ENCODE data around the gene B3GALNT2. TPM values are rescaled to one million over a fixed set of nuclear protein-coding genes. Genes with fewer than 3 reads are reported as not detected.
"Not testable (repeated sequence)": the region's sequence is repeated elsewhere in the genome, so short reads cannot be mapped to it uniquely, and the experiment has no call there.

B3GALNT2 gene
- total and polyA plus RNA-seq, 11 donors = 5.4 to 25.9 (median 20.1) TPM

GRCh38 chr1:235549351-235550139 lies 45.3 kb upstream of the B3GALNT2 start:
- H3K27me3 ChIP-seq = peaks cover 0 to 8% (median 0%) of the 10 kb centered on the region in 9 donors
- no peak overlapping the region for H3K27ac ChIP-seq
- DNase-seq (no peak), ATAC-seq (no peak)
- intact Hi-C loops (cut with DNase I) = no loop called here
- H3K4me3 ChIP-seq = no peak overlapping the region
- no peaks in the 10 kb centered on the region for H3K9me3 ChIP-seq
- TF ChIP-seq CTCF (IDR thresholded peaks at IDR 0.05) (no peak), POLR2A (IDR thresholded peaks at IDR 0.05) (no peak)
- no peaks in the 10 kb centered on the region for H3K4me1 ChIP-seq
- H3K36me3 ChIP-seq = no peaks in the 10 kb centered on the region
- 82 to 88% (median 83%) methylated on average over 13 of the region's 13 CpGs for WGBS, 4 donors

- not testable (repeated sequence) for H3K36me3 ChIP-seq, ATAC-seq
Measured at GRCh38 chr1:235546369-235547155, 42.3 kb upstream of the B3GALNT2 start.

GRCh38 chr1:235545292-235545930 lies 41.2 kb upstream of the B3GALNT2 start:
- H3K27me3 ChIP-seq = peaks cover 0 to 8% (median 0%) of the 10 kb centered on the region in 9 donors
- H3K9me3 ChIP-seq = no peaks in the 10 kb centered on the region
- intact Hi-C loops (cut with DNase I) = no loop called here
- ATAC-seq = no peak
- no peaks in the 10 kb centered on the region for H3K36me3 ChIP-seq
- 83 to 91% (median 87%) methylated on average over 9 of the region's 9 CpGs for WGBS, 4 donors
- H3K4me1 ChIP-seq = no peaks in the 10 kb centered on the region
- no peak for DNase-seq
- H3K27ac ChIP-seq = no peak overlapping the region
- no peak for TF ChIP-seq POLR2A (IDR thresholded peaks at IDR 0.05)
- no peak for TF ChIP-seq CTCF (IDR thresholded peaks at IDR 0.05)
- H3K4me3 ChIP-seq = no peak overlapping the region

More at GRCh38 chr1:235546369-235547155, 42.3 kb upstream of the B3GALNT2 start:
- intact Hi-C loops (cut with DNase I); H3K27ac ChIP-seq; H3K4me1 ChIP-seq; DNase-seq; H3K9me3 ChIP-seq; H3K4me3 ChIP-seq; H3K27me3 ChIP-seq: not testable (repeated sequence)
- 32 to 44% (median 39%) methylated on average over 10 of the region's 10 CpGs for WGBS, 4 donors

GRCh38 chr1:235542845-235543244 lies 38.6 kb upstream of the B3GALNT2 start:
- 75 to 88% (median 81%) methylated on average over 7 of the region's 7 CpGs for WGBS, 4 donors

More at GRCh38 chr1:235542845-235543244, 38.6 kb upstream of the B3GALNT2 start:
- DNase-seq; H3K4me3 ChIP-seq; H3K27me3 ChIP-seq; intact Hi-C loops (cut with DNase I); H3K4me1 ChIP-seq; ATAC-seq; H3K36me3 ChIP-seq; H3K9me3 ChIP-seq; H3K27ac ChIP-seq: not testable (repeated sequence)
